NT2/D1 (cell line): Measurements from ENCODE around the gene B3GNT5.

Experiments
- SUZ12 ChIP-seq: IDR thresholded peaks from 2 replicates; pipeline ENCODE4 v1.6.1; 2011; ENCODE audit not compliant: insufficient read length, insufficient read depth; ENCODE audit errors: extremely low read depth
- YY1 ChIP-seq: IDR thresholded peaks from 2 replicates; pipeline ENCODE4 v1.6.1; 2011; ENCODE audit not compliant: insufficient read length, insufficient read depth
- ZNF274 ChIP-seq: IDR thresholded peaks from 2 replicates; pipeline ENCODE4 v1.6.1; 2011; ENCODE audit warnings: mild to moderate bottlenecking, low read depth, low read length

DNA sequence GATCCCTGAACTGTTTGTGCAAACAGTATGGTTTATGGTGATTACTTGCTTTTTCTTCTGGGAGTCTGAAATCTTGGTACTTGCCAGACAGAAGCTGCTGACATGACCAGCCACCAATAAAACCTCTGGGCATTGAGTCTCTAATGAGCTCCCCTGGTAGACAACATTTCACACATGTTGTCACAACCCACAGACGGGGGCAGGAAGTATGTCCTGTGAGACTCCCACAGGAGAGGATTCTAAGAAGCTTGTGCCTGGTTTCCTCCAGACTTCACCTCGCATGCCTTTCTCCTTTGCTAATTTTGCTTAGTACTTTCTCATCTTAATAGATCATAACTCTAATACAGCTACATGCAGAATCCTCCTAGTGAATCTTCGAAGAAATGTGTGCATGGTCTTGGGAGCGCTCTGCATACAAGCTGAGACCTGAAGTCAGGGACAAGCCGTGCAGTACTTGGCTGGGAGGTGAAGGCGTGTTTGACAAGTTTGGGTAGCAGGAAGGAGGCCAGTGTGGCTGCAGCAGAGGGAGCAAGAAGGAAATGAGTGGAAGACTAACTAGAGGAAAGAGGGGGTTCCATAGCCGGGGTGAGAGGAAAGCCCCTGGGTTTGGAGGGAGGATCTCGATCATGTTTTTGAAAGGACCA, 49.0 kb downstream of the B3GNT5 start:
- no peak for TF ChIP-seq YY1
- no peak for TF ChIP-seq SUZ12
- no peak for TF ChIP-seq ZNF274
